ENCODE data around the gene TP53I3. TPM values are rescaled to one million over a fixed set of nuclear protein-coding genes. Genes with fewer than 3 reads are reported as not detected.

TP53I3 gene
- total RNA-seq, 1 donor from 2014 or later: 38.0 TPM

DNA sequence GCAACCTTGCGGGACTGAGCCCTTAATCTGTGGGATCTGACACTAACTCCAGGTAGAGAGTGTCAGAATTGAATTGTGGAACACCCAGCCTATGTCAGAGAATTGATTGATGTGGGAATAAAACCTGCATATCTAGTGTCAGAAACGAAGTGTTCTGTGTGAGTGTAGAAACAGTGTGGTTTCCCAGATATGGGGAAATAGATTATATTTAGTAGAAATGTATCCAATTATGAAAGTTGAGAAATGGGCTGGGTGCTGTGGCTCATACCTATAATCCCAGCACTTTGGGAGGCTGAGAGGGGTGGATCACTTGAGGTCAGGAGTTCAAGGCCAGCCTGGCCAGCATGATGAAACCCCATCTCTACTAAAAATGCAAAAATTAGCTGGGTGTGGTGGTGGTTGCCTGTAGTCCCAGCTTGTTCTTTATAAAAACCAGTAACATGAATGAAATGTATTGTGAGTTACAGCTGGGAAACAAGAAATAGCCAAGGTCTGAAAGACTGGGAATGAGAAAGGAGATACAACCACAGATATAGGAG lies 4.3 kb upstream of the TP53I3 start:
- DNase-seq: no peak
- Mint-ChIP-seq H3K4me3 (ENCODE audit: unreplicated experiment) (no peak overlapping the region), H3K27me3 (ENCODE audit: unreplicated experiment) (peaks cover 8% of the 10 kb centered on the region), H3K9me3 (ENCODE audit: unreplicated experiment) (peaks cover 4% of the 10 kb centered on the region), H3K4me1 (ENCODE audit: low read depth, unreplicated experiment) (peaks cover 6% of the 10 kb centered on the region), H3K27ac (ENCODE audit: unreplicated experiment) (no peak overlapping the region), H3K36me3 (ENCODE audit: unreplicated experiment) (no peaks in the 10 kb centered on the region)
- TF ChIP-seq, protein P1, sequence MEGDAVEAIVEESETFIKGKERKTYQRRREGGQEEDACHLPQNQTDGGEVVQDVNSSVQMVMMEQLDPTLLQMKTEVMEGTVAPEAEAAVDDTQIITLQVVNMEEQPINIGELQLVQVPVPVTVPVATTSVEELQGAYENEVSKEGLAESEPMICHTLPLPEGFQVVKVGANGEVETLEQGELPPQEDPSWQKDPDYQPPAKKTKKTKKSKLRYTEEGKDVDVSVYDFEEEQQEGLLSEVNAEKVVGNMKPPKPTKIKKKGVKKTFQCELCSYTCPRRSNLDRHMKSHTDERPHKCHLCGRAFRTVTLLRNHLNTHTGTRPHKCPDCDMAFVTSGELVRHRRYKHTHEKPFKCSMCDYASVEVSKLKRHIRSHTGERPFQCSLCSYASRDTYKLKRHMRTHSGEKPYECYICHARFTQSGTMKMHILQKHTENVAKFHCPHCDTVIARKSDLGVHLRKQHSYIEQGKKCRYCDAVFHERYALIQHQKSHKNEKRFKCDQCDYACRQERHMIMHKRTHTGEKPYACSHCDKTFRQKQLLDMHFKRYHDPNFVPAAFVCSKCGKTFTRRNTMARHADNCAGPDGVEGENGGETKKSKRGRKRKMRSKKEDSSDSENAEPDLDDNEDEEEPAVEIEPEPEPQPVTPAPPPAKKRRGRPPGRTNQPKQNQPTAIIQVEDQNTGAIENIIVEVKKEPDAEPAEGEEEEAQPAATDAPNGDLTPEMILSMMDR (IDR thresholded peaks at IDR 0.05; ENCODE audit: partially characterized antibody, unreplicated experiment): no peak

DNA sequence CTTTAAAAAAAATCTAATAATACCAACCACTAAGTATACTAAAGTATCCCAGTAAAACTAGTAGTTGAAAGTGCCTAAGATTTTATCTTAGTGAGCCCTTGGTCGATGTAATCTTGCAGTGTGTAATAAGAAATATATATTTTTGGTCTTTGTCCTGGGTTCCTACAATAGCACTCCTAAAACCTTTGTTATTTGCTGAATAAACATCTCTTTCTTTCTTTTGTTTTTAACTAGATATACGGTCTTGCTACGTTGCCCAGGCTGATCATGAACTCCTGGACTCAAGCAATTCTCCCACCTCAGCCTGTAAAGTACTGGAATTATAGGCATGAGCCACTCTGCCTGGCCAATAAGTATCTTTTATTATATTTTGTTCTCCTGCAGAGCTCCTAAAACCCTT lies 2.4 kb upstream of the TP53I3 start:
- DNase-seq: no peak
- peaks cover 9% of the 10 kb centered on the region for H3K27me3 Mint-ChIP-seq (ENCODE audit: unreplicated experiment)
- no peaks in the 10 kb centered on the region for H3K36me3 Mint-ChIP-seq (ENCODE audit: unreplicated experiment)
- H3K4me1 Mint-ChIP-seq (ENCODE audit: low read depth, unreplicated experiment): peaks cover 10% of the 10 kb centered on the region
- TF ChIP-seq, protein P1 (IDR thresholded peaks at IDR 0.05; ENCODE audit: partially characterized antibody, unreplicated experiment): no peak
- no peak overlapping the region for H3K27ac Mint-ChIP-seq (ENCODE audit: unreplicated experiment)
- peaks cover 4% of the 10 kb centered on the region for H3K9me3 Mint-ChIP-seq (ENCODE audit: unreplicated experiment)
- no peak overlapping the region for H3K4me3 Mint-ChIP-seq (ENCODE audit: unreplicated experiment)

DNA sequence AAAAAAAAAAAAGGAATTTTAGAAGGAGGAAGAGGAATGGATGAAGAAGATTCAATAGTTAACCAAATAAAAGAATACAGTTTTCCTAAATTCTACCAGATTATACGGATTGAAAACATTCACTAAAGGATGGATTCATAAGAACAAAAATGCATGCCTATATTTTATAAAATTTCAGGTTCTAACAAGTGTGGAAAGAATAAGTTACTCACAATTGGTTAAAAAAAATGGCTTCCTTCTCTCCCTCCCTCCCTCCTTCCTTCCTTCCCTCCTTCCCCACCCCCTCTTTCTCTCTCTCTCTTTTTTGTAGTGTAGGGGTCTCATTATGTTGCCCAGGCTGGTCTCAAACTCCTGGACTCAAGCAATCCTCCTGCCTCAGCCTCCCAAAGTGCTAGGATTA lies 1.6 kb upstream of the TP53I3 start:
- TF ChIP-seq, protein P1 (IDR thresholded peaks at IDR 0.05; ENCODE audit: partially characterized antibody, unreplicated experiment): no peak
- DNase-seq: no peak
- H3K27ac Mint-ChIP-seq (ENCODE audit: unreplicated experiment): no peak overlapping the region

DNA sequence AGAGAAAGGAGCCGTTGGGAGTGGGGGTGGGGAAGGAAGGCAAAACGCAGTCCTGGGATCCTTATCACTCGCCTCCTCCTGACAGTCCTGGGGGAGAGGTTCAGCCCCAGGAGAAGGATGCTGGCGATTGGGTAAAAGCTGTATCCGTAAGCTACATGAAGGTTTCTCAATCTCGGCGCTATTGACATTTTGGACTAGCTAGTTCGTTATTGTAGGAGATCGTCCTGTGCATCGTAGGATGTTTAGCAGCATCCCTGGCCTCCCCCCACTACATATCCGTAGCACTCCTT lies 511 bp upstream of the TP53I3 start:
- peak overlapping the region; percentile 96 for H3K27ac Mint-ChIP-seq (ENCODE audit: unreplicated experiment)
- H3K4me3 Mint-ChIP-seq (ENCODE audit: unreplicated experiment): peak overlapping the region; percentile 95
- DNase-seq: no peak
- no peaks in the 10 kb centered on the region for H3K36me3 Mint-ChIP-seq (ENCODE audit: unreplicated experiment)
- H3K4me1 Mint-ChIP-seq (ENCODE audit: low read depth, unreplicated experiment): peaks cover 13% of the 10 kb centered on the region
- TF ChIP-seq, protein P1 (IDR thresholded peaks at IDR 0.05; ENCODE audit: partially characterized antibody, unreplicated experiment): no peak
- H3K27me3 Mint-ChIP-seq (ENCODE audit: unreplicated experiment): peaks cover 9% of the 10 kb centered on the region
- H3K9me3 Mint-ChIP-seq (ENCODE audit: unreplicated experiment): peaks cover 7% of the 10 kb centered on the region

More for the DNA sequence above, 1.6 kb upstream of the TP53I3 start:
- Mint-ChIP-seq H3K27me3 (ENCODE audit: unreplicated experiment) (peaks cover 9% of the 10 kb centered on the region), H3K36me3 (ENCODE audit: unreplicated experiment) (no peaks in the 10 kb centered on the region), H3K9me3 (ENCODE audit: unreplicated experiment) (peaks cover 5% of the 10 kb centered on the region), H3K4me3 (ENCODE audit: unreplicated experiment) (no peak overlapping the region), H3K4me1 (ENCODE audit: low read depth, unreplicated experiment) (peaks cover 10% of the 10 kb centered on the region)

DNA sequence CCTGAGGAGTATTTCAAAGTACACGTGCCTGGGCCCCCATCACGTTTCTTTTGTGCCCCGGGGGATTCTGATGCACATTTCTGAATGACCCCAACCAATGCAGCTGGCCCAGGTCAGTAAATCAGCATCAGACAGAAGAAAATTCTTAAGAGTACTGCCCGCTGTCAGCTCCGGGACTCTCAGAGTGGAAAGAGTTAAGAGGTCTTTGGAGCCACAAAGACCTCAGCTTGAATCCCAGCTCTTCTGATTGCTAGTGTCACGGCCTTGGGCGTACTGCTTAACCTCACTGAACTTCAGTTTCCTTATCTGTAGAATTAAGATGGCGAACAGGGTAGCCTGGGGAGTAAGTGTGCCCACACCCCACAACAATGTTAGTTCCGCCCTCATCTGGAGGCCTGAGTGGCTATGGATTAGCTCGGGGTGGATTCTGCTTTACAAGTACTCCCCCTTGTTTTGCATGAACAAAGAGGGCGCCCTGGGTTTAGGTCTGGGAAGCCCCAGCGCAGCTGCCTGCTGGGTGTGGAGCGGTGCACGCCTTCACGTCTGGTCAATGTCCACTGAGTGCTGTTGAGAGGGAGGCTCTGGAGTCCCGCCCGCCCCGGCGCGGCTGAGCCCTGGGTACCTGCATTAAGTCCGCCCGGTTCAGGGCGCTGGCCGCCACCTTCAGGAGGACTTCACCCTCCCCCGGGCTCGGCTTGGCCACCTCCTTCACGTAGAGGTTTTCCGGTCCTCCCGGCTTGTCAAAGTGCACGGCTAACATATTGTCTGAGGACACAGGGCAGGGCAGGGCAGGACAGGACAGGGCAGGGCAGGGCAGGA lies 858 bp downstream of the TP53I3 start:
- H3K36me3 Mint-ChIP-seq (ENCODE audit: unreplicated experiment): no peaks in the 10 kb centered on the region
- peaks cover 13% of the 10 kb centered on the region for H3K4me1 Mint-ChIP-seq (ENCODE audit: low read depth, unreplicated experiment)
- peaks cover 7% of the 10 kb centered on the region for H3K9me3 Mint-ChIP-seq (ENCODE audit: unreplicated experiment)
- H3K4me3 Mint-ChIP-seq (ENCODE audit: unreplicated experiment): peak overlapping the region; percentile 93
- peak overlapping the region; percentile 98 for H3K27ac Mint-ChIP-seq (ENCODE audit: unreplicated experiment)
- DNase-seq: peak; percentile 77
- H3K27me3 Mint-ChIP-seq (ENCODE audit: unreplicated experiment): peaks cover 9% of the 10 kb centered on the region
- TF ChIP-seq, protein P1 (IDR thresholded peaks at IDR 0.05; ENCODE audit: partially characterized antibody, unreplicated experiment): no peak
